T-helper 2 cell treated with Interferon-gamma antibody and Interleukin-4, amounts not matched to agents 100 ng/mL and 5 ng/mL, for 36 hours (primary cell): ENCODE data around the gene NEMP1. TPM values are rescaled to one million over a fixed set of nuclear protein-coding genes. Genes with fewer than 3 reads are reported as not detected.
"Not testable (repeated sequence)": the region's sequence is repeated elsewhere in the genome, so short reads cannot be mapped to it uniquely, and the experiment has no call there.

Experiments
- intact Hi-C: fragments of 100-400 bp; cut with micrococcal nuclease; formaldehyde crosslinking; loops from one replicate; pipeline ENCODE4 v1.15.1; 2023
- total RNA-seq: library from RNA; stranded (reverse); gene quantifications from 2 replicates; pipeline ENCODE4 v1.2.3, GENCODE V29; 2022

Gene NEMP1, protein sequence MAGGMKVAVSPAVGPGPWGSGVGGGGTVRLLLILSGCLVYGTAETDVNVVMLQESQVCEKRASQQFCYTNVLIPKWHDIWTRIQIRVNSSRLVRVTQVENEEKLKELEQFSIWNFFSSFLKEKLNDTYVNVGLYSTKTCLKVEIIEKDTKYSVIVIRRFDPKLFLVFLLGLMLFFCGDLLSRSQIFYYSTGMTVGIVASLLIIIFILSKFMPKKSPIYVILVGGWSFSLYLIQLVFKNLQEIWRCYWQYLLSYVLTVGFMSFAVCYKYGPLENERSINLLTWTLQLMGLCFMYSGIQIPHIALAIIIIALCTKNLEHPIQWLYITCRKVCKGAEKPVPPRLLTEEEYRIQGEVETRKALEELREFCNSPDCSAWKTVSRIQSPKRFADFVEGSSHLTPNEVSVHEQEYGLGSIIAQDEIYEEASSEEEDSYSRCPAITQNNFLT
- 48.4 and 50.4 TPM in 2 replicates for total RNA-seq

DNA sequence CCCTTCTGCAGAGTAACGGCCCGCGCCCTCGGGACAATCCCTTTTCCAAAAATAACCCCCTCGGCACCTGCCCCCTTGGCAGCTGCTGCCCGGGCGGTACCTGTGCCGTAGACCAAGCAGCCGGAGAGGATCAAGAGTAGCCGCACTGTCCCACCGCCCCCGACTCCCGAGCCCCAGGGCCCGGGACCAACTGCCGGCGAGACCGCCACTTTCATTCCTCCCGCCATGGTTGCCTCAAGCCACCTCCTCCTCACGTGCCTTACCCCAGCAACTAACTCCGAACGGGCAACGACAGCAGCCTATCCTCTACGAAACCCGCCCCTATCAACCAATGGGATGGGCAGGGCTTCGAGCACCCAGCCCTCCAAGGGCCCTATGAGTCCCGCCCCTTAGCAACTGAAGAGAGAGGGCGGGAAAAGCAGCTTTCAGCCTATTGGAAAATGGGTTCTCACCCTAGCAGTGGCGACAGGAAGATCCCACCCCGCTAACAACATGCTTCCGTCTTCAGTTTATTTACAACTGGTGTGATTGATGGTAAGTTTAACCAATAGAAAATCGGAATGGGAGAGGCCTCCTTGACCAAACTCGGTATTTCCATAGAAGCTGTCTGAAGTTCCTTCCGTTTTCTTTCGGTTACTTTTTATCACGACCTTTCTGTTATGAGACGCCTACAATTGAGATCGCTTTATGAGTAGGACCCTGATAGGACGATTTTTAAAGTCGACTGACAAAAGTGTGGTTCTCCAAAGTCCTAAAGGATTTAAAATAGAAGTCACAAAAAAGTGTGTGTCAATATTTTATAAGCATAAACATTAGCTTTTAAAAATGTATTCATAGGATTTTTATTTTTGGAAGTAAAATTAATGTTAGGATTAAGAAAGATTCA lies at the start of gene NEMP1:
Gene NEMP1, minus strand, starts transcription at position 273 of the 886 bp plus-strand sequence. Its CDS starts 46 bp downstream, at position 227.
- intact Hi-C loops, result loop anchor here (1.0 kb wide), 5 partner anchors 9 to 394 kb away; partner anchors contain the start of gene STAT6

DNA sequence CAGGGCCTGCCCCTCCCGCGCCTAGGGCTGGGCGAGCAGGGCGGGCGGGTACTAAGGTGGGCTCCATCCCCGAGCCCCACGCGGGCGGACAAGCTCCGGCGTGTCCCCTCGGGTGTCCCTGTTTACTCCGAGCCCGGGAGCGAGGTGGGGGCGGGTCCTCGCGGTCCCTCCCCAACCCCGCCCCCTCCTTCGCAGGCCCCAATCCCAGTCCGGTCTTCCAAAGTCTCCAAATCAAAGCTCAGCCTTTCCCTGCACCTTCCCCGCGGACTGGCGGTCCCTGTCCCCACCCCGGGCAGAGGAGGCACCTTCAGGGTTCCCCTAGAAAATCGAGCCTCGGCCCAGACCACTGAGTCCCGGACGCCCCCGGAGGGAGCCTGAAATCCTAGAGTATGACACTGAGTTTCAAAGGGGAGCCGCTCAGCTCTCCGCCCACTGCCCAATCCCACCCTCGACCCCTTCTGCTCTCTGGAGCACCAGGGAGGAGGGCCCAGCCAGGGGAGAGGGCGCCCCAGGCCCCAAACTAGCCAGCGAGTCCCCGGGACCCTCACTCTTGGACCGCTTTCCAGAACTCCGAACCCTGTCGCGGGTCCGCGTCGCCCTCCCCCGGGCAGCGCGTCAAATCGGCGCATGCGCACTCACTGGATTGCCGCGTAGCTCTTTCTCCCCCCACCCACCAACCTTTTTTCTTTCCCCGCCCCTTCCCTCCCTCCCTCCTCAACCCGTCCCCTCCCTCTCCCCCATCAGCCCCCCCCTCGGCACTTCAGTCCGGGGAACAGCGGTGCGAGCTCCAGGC lies 49.3 kb upstream of the NEMP1 start, which contains the start of gene LRP1:
Gene LRP1, plus strand, starts transcription at position 758 of the 793 bp plus-strand sequence. CDS start 482 bp downstream, outside the sequence.
- intact Hi-C loops, result loop anchor here (5.0 kb wide), 1 partner anchor 376 kb away; the partner anchor contains the start of gene PRIM1

DNA sequence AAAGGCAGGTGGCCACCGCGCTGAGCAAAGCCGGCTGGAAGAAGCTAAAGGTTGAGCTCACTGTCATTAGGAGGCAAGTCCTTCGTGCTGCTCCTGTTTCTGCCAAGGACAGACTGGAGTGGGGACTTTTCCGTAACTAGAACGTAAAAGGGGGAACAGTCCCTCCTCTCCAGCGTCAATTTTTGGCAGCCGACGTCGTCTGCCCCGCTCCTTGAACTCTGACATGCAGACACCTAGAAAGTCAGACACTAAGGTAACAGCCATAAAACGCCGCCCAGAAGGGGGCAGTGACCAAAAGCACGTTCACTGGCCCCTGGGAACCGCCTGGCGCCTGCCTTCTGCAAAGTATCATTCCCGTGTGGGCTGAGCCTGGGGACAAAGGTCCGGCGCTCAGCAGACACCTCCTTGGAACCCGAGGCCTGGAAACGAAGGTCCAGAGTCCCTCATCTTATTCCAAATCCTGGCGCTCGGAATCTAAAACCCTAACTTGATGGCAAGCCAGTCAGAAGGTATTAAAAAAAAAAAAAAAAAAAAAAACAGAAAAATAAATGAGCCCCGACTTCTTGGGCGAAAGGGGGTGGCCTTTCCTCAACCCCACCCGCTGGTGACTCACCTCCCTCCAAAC lies 48.6 kb upstream of the NEMP1 start:
- intact Hi-C loops, result loop anchor here (5.0 kb wide), 1 partner anchor 375 kb away; the partner anchor contains the start of gene PRIM1

DNA sequence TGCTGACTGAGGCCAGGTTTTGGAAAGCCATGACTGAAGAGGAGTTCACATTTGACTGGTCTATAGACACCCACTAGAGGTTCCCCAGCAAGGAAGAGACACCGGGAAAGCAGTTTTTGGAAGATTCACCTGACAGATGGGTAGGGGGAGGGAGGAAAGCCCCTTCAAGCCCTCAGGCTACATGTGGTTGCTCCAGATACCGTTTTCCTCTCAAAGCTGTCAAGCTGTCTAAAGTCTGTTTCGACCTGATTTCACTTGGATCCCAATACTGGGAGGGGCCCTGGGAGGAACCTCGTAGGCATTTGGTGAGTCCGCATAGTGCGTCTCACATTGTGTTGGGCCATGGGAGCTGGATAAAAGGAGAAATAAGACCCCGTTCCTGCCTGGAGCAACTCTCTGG lies 48.0 kb upstream of the NEMP1 start:
- intact Hi-C loops, result loop anchor here (5.0 kb wide), 1 partner anchor 374 kb away; the partner anchor contains the start of gene PRIM1

DNA sequence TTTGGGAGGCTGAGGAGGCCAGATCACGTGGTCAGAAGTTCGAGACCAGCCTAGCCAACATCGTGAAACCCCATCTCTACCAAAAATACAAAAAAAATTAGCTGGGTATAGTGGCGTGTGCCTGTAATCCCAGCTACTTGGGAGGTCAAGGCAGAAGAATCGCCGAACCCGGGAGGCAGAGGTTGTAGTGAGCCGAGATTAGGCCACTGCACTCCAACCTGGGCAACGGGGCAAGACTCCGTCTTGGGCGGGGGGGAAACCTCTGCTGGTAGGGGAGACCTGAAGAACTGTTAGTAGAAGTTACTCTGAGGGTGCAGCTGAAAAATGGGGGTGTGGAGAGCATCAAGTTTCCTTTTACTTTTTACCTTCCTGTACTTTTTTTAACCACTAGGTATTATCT lies 47.5 kb upstream of the NEMP1 start:
- intact Hi-C loops, result loop anchor here (5.0 kb wide), 1 partner anchor 374 kb away; the partner anchor contains the start of gene PRIM1

DNA sequence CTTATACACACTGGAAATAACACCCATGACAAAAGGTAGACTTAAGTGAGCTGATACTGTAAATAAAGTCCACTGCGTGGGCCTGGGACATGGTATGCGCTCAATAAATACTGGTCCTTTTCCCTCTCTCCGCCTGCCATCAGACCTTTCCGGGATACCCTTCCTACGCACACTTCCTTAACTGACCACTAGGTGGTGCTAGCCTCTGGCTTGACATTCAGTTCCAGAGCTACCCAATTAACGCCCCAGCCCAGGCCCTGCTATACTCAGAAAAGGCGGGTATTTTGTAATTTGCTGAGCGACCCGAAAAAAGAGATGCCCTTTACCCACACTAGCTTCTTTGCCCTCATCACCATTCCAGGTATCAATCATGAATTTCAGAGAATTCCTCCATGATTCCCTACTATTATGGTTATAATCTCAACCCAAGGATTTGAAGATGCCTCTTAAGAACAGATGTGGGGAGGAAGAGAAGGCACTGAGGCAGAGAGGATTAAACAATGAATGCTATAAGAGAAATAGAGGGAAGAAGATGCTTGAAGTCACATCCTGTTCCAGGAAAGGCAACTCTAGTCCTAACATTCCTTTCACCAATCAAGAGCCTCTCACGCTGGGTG lies 45.8 kb upstream of the NEMP1 start:
- intact Hi-C loops, result loop anchor here (1.0 to 2.0 kb wide), 3 partner anchors 49 to 114 kb away; no protein-coding TSS in a partner anchor

DNA sequence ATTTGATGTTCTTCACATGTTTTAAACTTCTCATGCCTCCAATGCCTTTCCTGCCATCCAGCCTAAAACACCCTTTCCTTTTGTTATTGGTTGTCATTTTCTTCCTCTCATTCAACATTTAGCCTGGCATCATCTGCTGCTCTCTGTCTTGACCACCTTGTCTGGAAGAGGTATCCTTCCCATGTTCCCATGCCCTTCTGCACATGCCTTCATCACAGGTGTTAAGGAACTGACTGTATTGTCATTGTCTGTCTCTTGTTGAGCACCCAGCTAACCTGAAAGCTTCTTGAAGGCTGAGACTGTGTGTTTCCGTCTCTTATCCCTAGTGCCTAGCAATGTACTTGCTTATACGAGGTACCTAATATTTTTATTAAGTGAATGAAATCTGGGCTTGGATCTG lies 45.2 kb upstream of the NEMP1 start:
- intact Hi-C loops, result loop anchor here (1.0 to 2.0 kb wide), 3 partner anchors 49 to 115 kb away; no protein-coding TSS in a partner anchor

DNA sequence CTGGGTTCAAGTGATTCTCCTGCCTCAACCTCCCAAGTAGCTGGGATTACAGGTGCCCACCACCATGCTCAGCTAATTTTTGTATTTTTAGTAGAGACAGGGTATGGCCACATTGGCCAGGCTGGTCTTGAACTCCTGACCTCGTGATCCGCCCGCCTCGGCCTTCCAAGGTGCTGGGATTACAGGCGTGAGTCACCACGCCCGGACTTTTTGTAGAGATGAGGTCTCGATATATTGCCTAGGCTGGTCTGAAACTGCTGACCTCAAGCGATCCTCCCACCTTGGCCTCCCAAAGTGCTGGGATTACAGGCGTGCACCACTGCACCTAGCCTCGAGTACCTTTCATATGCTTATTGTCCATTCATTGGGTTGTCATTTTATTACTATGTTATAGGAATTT lies 42.1 kb upstream of the NEMP1 start:
- intact Hi-C loops, result not testable (repeated sequence)

DNA sequence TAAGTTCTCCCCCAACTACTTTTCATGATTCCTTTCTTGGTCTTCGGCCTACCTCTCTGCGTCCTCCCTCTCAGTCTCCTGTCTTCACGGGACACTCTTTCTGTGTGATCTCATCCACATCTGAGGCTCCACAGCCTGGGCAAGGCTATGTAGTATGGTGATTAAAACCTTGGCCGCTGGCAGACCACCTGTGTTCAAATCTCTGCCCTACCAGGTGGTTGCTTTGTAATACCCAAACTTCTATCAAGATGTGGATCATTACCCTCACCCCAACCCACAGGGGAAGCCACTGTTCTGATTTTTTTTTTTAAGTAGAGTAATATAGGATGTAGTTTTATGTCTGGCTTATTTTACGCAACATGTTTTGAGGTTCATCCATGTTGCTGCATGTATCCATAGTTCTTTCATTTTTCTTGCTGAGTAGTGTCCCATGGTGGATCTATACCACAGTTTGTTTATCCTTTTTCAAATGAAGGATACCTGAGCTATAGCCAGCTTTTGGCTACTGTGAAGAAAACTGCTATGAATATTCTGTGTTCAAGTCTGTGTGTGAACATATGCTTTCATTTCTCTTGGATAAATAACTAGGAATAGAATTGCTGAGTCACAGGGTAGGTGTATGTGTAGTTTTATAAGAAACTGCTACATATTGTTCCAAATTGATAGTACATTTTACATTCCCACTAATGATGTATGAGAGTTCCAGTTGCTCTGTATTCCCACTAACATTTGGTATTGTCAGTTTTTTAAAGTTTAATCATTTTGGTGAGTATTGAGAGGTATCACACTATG lies 40.9 kb upstream of the NEMP1 start:
- intact Hi-C loops, result no loop called here

DNA sequence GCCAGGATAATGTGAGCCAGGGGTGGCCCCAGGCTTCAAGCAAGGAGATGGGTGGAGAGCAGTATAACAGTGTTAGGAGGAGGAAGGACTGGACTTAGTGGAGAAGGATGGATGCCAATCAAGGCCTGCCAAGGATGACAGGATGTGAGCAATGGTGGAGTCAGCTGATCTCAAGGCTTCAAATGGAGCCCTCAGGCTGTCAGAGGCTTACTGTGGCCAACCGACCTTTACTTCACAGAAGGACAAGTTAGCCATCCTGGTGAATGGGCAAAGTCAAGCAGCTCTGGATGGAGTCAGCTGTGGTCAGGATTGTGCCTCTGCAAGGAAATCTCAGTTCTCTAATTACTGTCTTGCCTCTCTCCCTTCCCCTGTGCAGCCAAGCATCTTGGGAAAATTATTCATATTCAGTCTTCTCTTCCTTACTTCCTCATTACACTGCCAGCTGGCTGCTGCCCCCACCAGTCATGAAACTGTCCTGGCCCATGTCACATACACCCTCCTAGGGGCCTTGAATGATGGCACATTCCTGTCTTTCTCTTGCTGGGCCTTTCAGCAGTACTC lies 40.2 kb upstream of the NEMP1 start:
- intact Hi-C loops, result no loop called here

DNA sequence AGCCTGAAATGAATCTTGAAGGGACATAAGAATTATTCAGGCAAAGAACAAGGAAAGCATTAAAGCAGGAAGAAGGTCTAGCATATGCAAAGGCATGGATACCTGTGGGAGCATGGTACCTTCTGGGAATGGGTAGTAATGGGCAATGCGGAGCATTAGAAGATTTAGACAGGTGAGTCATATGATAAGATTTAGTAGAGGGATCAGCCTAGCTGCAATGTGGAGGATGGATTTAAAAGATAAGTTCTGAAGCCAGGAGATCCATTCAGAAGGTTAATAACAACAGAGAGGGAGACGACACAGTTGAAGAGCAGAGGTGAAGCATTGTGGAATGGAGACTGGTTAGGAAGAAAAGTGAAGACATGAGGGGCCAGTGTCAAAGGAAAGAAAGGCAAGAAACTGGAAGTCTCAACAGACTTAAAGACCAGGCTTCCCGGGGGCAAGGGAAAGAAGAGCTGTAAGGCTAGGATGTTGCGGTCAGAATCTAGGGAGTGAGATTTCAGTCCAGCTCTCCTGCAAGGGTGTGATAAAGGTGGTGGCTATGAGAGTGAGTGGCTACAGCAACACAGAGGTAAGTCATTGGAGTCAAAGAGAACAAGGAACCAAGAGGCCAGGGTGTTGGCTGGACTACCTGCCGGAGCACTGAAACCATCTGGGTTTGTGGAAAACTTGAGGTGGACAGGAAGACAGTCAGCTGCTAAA lies 38.1 kb upstream of the NEMP1 start:
- intact Hi-C loops, result no loop called here

DNA sequence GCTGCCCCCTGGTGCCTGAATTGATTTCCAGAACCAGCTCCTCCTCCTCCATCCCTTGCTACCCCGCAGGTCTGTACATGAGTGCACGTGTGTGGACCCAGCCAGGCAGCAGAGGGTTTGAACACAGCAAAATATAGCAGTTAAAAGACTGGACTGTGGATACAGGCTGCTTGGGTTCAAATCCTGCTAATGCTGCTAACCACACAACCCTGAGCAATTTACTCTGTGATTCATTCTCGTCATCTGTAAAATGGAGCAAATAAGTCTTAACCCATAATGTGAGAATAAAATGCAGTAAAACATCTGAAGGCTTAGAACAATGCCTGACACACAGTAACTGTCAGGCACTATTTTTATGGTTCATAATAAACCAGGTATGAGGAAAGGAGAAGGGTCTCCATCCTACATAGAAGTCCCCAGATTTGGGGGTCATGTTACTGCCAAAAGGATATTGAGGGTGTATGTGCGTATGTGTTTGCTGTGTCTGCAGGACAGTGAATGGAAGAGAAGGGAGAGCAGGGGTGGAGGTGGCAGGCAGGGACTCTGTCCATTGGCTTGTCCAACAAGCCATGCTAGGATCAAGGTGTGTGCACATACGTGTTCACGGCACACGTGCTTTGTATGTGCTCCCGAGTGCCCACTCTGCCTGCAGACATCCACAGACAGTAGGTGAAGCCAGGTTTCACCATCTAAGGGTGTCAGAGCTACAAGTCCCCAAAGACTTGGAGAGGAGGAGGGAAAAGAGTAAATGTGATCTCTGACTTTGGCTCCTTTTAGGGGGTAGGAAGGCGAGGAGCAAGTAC lies 34.1 kb upstream of the NEMP1 start:
- intact Hi-C loops, result loop anchor here (1.0 to 5.0 kb wide), 4 partner anchors 43 to 365 kb away; partner anchors contain the start of gene ARHGAP9

DNA sequence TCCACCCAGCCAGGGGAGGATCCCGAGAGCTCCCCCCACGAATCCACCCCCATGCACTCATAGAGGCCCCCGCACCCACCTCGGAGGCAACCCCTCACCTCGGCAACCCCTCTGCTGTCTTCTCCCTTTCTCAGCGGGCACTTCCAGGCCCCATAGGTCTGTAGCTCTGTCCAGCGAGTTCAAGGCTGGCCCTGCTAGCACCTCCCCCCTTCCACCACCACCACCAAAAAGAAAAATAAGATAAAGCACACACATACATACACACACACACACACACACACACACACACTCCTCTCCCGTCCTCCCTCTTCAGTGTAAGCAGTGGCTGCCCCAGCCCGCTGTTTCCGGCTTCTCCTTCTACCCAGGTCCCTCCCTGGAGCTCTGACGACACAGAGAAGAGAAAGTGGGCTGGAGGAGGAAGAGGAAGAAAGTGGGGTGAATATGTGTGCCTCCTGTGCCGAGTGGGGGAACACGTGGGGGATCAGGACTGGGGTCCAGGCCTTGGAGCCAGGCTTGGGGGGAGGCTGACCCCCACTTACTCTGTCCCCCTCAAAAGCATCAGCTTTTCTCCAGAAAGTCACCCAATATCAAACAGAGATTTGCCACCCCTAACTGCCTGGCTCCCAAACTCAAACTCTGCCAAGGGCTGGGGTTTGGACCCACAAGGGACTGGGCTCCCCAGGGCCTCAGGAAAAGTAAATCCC lies 32.6 kb upstream of the NEMP1 start, which contains the start of gene STAT6:
Gene STAT6, minus strand, starts transcription at position 332 of the 704 bp plus-strand sequence. CDS start 3,084 bp downstream, outside the sequence.
- intact Hi-C loops, result loop anchor here (1.0 to 5.0 kb wide), 5 partner anchors 23 to 423 kb away; partner anchors contain the start of genes ARHGAP9, NEMP1 and PTGES3

DNA sequence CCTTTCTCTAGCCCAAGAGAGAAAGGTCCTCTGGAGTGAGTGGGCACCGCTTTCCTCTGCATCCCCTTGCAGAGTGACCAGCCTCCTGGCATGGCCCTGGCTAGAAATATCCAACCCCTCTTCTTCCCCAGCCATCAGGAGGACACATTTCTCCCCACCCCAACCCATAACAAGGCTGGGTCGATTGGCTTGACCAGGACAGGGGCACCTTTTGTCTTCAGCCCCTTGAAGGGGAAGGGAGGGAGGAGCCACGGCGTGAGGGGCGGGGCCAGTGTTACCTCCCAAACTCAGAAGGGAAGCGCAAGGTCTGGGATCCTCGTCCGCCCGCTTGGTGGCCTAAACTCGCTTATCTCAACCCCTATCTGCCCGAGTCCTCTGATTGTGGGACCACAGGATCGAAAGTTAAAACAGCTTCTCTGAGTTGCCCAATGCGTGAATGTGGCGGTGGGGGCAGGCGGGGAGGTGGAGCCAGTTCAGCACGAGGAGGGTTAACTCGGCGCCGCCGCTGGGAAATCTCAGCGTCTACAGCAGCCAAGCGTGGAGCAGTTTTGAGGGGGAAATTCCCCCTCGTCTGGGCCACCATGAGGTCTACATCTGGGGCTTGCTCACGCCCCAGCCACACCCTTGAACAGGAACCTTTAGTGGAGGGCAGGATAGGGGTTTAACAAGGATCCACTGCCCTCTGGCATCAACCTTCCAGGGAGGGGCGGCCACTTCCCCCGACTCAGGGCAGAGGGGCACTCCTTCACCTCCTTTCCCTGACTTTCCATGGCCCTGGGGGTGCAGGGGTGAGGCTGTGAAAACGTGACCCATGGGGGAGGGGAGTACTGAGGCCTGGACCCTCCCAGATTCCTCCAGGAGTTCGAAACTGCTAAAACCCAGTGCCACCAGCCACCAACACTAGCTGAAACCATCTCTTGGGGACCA lies 31.8 kb upstream of the NEMP1 start:
- intact Hi-C loops, result loop anchor here (1.0 to 5.0 kb wide), 5 partner anchors 22 to 422 kb away; partner anchors contain the start of genes ARHGAP9, NEMP1 and PTGES3
